Measurements from ENCODE around the gene WDR86.

GRCh38 chr7:151432658-151433521, 23.1 kb upstream of the WDR86 start:
- no peak for TF ChIP-seq EZH2phosphoT487 (IDR thresholded peaks at IDR 0.05; ENCODE audit: low read length)
- TF ChIP-seq CTCF (IDR thresholded peaks at IDR 0.05; ENCODE audit: low read length), result peak; percentile 35
- no peak for TF ChIP-seq EZH2 (optimal IDR thresholded peaks at IDR 0.05; ENCODE audit: low read depth, low read length)

All from MM.1S (cell line).